GM18498 (cell line): ENCODE results near the gene SLC36A1.
"Not testable (repeated sequence)": the region's sequence is repeated elsewhere in the genome, so short reads cannot be mapped to it uniquely, and the experiment has no call there.

Source experiments
- ATAC-seq: cut with Tn5 transposase; IDR thresholded peaks from one replicate; pipeline ENCODE4 v1.9.1; 2021; ENCODE audit warnings: mild to moderate bottlenecking, moderate library complexity; ENCODE audit not compliant: unreplicated experiment

The SLC36A1 gene

GRCh38 chr5:151447174-151448037 is at the start of gene SLC36A1:
Gene SLC36A1 (plus strand): TSS chr5:151447603. CDS start chr5:151458793, 11,190 bp downstream.
- ATAC-seq, result peak; percentile 72

GRCh38 chr5:151405334-151406160 is 41.9 kb upstream of the SLC36A1 start:
- ATAC-seq, result no peak

GRCh38 chr5:151406322-151406947 is 41.0 kb upstream of the SLC36A1 start:
- ATAC-seq, result no peak

- ATAC-seq, result no peak
Measured at GRCh38 chr5:151408591-151409230, 38.7 kb upstream of the SLC36A1 start.

- no peak for ATAC-seq
Measured at GRCh38 chr5:151413800-151414199, 33.6 kb upstream of the SLC36A1 start.

- ATAC-seq, result no peak
Measured at GRCh38 chr5:151414536-151414935, 32.9 kb upstream of the SLC36A1 start.

DNA sequence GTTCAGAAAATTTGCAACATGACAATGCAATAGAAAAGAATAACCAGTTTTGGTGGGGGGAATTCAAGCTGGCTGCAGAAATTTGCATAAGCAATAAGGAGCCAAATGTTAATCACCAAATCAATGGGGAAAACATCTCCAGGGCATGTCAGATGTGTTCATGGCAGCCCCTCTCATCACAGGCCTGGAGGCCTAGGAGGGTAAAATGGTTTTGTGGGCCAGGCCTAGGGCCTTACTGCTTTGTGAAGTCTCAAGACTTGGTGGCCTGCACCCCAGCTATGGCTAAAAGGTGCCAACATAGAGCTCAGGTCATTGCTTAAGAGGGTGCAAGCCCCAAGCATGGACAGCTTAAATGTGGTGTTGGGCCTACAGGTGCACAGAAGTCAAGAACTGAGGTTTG is 29.7 kb upstream of the SLC36A1 start:
- no peak for ATAC-seq

- no peak for ATAC-seq
Measured at GRCh38 chr5:151420127-151420526, 27.3 kb upstream of the SLC36A1 start.

- ATAC-seq, result no peak
Measured at GRCh38 chr5:151424892-151425523, 22.4 kb upstream of the SLC36A1 start.

- ATAC-seq, result not testable (repeated sequence)
Measured at GRCh38 chr5:151426347-151426746, 21.1 kb upstream of the SLC36A1 start.

- peak; percentile 98 for ATAC-seq
Measured at GRCh38 chr5:151427258-151427657, 20.1 kb upstream of the SLC36A1 start.

DNA sequence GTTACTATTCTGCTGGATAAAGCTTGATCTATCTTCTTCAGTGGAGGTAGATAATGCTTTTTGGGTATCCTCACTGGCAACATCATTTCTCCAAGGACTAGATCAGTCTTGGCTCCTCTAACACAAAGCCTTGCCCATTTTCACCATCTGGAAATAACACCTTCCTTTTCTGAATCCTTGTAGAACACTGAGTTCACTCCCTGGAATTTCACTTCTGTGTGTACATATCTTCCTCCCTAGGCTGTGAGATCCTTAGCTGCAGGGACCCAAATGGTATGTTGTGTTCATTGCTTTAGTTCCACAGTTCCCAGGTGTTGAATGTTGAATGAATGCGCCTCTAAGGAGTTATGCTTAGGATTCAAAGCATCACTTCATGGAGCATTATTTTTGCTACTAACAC is 16.7 kb upstream of the SLC36A1 start:
- no peak for ATAC-seq

GRCh38 chr5:151431666-151432065 is 15.7 kb upstream of the SLC36A1 start:
- no peak for ATAC-seq

DNA sequence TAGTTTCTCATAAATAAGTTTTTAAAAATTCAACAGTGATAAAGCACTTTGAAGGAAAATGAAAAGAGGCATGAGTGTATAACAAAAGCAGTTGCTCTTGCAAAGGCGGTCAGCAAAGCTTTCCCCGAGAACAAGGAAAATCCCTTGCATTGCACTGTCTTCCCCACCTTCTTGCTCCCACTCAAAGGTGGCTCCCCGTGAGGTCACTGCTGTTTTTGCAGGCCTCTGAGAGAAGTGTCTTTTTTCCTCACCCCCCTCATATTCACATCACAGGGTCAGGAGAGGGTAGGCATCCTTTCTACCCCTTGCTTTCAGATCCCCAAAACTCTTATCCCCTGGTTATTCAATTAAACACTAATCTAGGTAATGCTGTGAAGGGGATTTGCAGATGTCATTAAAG is 15.2 kb upstream of the SLC36A1 start:
- no peak for ATAC-seq

- ATAC-seq, result no peak
Measured at GRCh38 chr5:151434570-151435237, 12.7 kb upstream of the SLC36A1 start.

- ATAC-seq, result peak; percentile 13
Measured at GRCh38 chr5:151448038-151448985, 909 bp downstream of the SLC36A1 start.

GRCh38 chr5:151449297-151449696 is 1.9 kb downstream of the SLC36A1 start:
- no peak for ATAC-seq

GRCh38 chr5:151449839-151450238 is 2.4 kb downstream of the SLC36A1 start:
- no peak for ATAC-seq

DNA sequence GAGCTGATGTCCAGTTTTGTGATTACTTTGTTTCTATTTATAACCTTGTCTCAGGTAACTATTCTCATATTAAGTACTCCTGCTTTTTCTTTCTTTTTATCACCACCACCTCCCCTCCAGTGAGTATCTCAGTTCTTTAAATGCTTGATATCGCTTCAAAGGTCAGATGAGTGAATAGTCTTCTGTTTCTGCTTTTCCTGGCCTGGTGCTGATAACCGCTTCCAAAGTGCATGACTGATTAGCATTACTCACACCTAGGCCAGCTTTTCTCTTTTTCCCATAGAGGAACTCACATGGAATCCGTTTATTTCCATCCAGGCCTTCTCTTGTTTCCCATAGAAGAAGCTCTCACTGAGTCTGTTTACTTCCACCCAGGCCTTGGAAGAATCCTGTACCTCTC is 3.2 kb downstream of the SLC36A1 start:
- no peak for ATAC-seq
